K562 (cell line): ENCODE data around the gene TRPV5. TPM values are rescaled to one million over a fixed set of nuclear protein-coding genes. Genes with fewer than 3 reads are reported as not detected.

Source experiments
- ATF1 ChIP-seq, 2 experiments: fragments of 450-650 bp in 1 of 2; IDR thresholded peaks; 2 replicates each; pipeline ENCODE4 v1.6.1; 2016; ENCODE audit warnings: missing compliant biosample characterization in 1 of 2, missing genetic modification characterization in 1 of 2
- CEBPB ChIP-seq: fragments of 450-650 bp; IDR thresholded peaks from 2 replicates; pipeline ENCODE4 v1.6.1; 2016; ENCODE audit warnings: missing genetic modification characterization, missing compliant biosample characterization
- FOXJ3 ChIP-seq: sonication (generic); formaldehyde crosslinking; IDR thresholded peaks from 2 replicates; pipeline ENCODE4 v1.4.0; 2020; ENCODE audit warnings: mild to moderate bottlenecking, missing genetic modification reagents
- LARP7 ChIP-seq: fragments of 450-650 bp; IDR thresholded peaks from 2 replicates; pipeline ENCODE4 v1.6.1; 2016
- MLLT1 ChIP-seq, 2 experiments: fragments of 450-650 bp; IDR thresholded peaks; 2 replicates each; pipeline ENCODE4 v1.6.1; 2016
- NKRF ChIP-seq: fragments of 450-650 bp; IDR thresholded peaks from 2 replicates; pipeline ENCODE4 v1.6.1; 2016; ENCODE audit warnings: borderline replicate concordance
- RREB1 ChIP-seq: fragments of 250-450 bp; sonication (Bioruptor Pico); IDR thresholded peaks from 2 replicates; pipeline ENCODE4 v1.4.0; 2020
- SRF ChIP-seq, 2 experiments: fragments of 250-450, 450-650 bp in 1 of 2; sonication (Bioruptor Pico) in 1 of 2; sonication (generic) in 1 of 2; formaldehyde crosslinking; IDR thresholded peaks; 2 replicates each; pipeline versions ENCODE4 v1.5.0 to v1.5.1; 2020 to 2022; ENCODE audit warnings: mild to moderate bottlenecking in 1 of 2, missing genetic modification reagents in 1 of 2
- SRSF3 ChIP-seq: fragments of 200-400 bp; formaldehyde crosslinking; IDR thresholded peaks from 2 replicates; pipeline ENCODE4 v1.6.1; 2016; ENCODE audit warnings: mild to moderate bottlenecking, low read length, moderate library complexity; ENCODE audit not compliant: insufficient read depth
- TFAP4 ChIP-seq: sonication (generic); formaldehyde crosslinking; IDR thresholded peaks from 2 replicates; pipeline ENCODE4 v1.8.0; 2022; ENCODE audit warnings: missing genetic modification reagents, mild to moderate bottlenecking, moderate library complexity, borderline replicate concordance
- ZNF280A ChIP-seq: fragments of 450-650 bp; IDR thresholded peaks from 2 replicates; pipeline ENCODE4 v1.6.1; 2018; ENCODE audit warnings: mild to moderate bottlenecking, low read depth; ENCODE audit not compliant: partially characterized antibody
- ZNF639 ChIP-seq, 2 experiments: fragments of 200-800 bp in 1 of 2; sonication (Bioruptor generic) in 1 of 2; sonication (generic) in 1 of 2; formaldehyde crosslinking in 1 of 2; IDR thresholded peaks in 1 of 2; conservative IDR thresholded peaks in 1 of 2; 2 replicates each; pipeline versions ENCODE4 v1.5.0 to v1.6.1; 2016 to 2020; ENCODE audit warnings: missing compliant biosample characterization in 1 of 2, missing genetic modification characterization in 1 of 2, missing genetic modification reagents in 1 of 2
- polyA plus RNA-seq, 8 experiments: library from polyadenylated mRNA; depleted of rRNA in 4 of 8; stranded (reverse) in 5 of 8; unstranded in 3 of 8; fragments of >200 nt; fragmentation: Nextera tagmentation in 2 of 8; fragmentation: Illumina TruSeq in 1 of 8; extraction: Ambion mirVana in 2 of 8; extraction: Trizol in 1 of 8; gene quantifications; 2 replicates each; pipeline versions ENCODE4 v1.2.1 to v1.2.3, GENCODE V29; 2011 to 2014; ENCODE audit warnings: inconsistent platforms in 1 of 8, missing spikeins in 1 of 8
- total RNA-seq, 7 experiments: library from RNA; depleted of rRNA in 6 of 7; stranded (reverse); fragments of >200 nt in 6 of 7; fragmentation: Illumina TruSeq in 2 of 7; extraction: Trizol in 2 of 7; gene quantifications; 2 replicates each; pipeline versions ENCODE4 v1.2.1 to v1.2.3, GENCODE V29; 2011 to 2021; ENCODE audit warnings: low replicate concordance in 1 of 7

TRPV5 gene
- total and polyA plus RNA-seq, 9 of the 15 experiments (the other 6 are each of a cell fraction or from before 2014, with no cell fraction given) = not detected

- peak; percentile 83 for TF ChIP-seq TFAP4 (CRISPR knock-in tag)
- TF ChIP-seq ZNF639 (CRISPR knock-in tag; conservative IDR thresholded peaks at IDR 0.05 in 1 of 2, IDR thresholded peaks at IDR 0.05 in 1 of 2) = no peak
- TF ChIP-seq ZNF280A = no peak
- TF ChIP-seq MLLT1 (IDR thresholded peaks at IDR 0.05) = no peak
- peak; percentile 82; the same call in 1 of the 2 replicates for TF ChIP-seq RREB1 (CRISPR knock-in tag)
- TF ChIP-seq FOXJ3 (CRISPR knock-in tag) = no peak
- no peak for TF ChIP-seq SRF (CRISPR knock-in tag; IDR thresholded peaks at IDR 0.05)
- TF ChIP-seq ATF1 (CRISPR knock-in tag; IDR thresholded peaks at IDR 0.05) = no peak
- peak; percentile 24; the same call in 1 of the 2 replicates for TF ChIP-seq ATF1 (tag; IDR thresholded peaks at IDR 0.05)
- TF ChIP-seq NKRF = no peak
- TF ChIP-seq SRSF3 = no peak
- TF ChIP-seq LARP7 = no peak
- TF ChIP-seq CEBPB (tag) = no peak
These were observed 31.1 kb upstream of the TRPV5 start (continued) for GRCh38 chr7:142964502-142965246.
